Fibroblast of skin of right biceps (primary cell): ENCODE data around the gene RALGAPA2.

ENCODE experiments used
- DNase-seq: peaks from one replicate; pipeline ENCODE4 v3.0.0-alpha.2; 2013

Gene RALGAPA2

GRCh38 chr20:20683020-20683419 is 29.4 kb downstream of the RALGAPA2 start:
- no peak for DNase-seq

- DNase-seq, result no peak
These were observed 31.4 kb downstream of the RALGAPA2 start for GRCh38 chr20:20680991-20681508.

GRCh38 chr20:20679316-20679715 is 33.1 kb downstream of the RALGAPA2 start:
- no peak for DNase-seq

GRCh38 chr20:20677186-20677585 is 35.3 kb downstream of the RALGAPA2 start:
- DNase-seq, result peak; percentile 67

GRCh38 chr20:20668639-20669038 is 43.8 kb downstream of the RALGAPA2 start:
- DNase-seq, result no peak

- DNase-seq, result no peak
These were observed 46.1 kb downstream of the RALGAPA2 start for GRCh38 chr20:20666359-20666758.

- no peak for DNase-seq
These were observed 46.7 kb downstream of the RALGAPA2 start for GRCh38 chr20:20665606-20666332.

GRCh38 chr20:20664795-20665589 is 47.5 kb downstream of the RALGAPA2 start:
- peak; percentile 3 for DNase-seq

GRCh38 chr20:20663841-20664240 is 48.6 kb downstream of the RALGAPA2 start:
- DNase-seq, result no peak

GRCh38 chr20:20658871-20659431 is 53.5 kb downstream of the RALGAPA2 start:
- no peak for DNase-seq

- DNase-seq, result no peak
These were observed 54.3 kb downstream of the RALGAPA2 start for GRCh38 chr20:20658123-20658522.

- DNase-seq, result no peak
These were observed 55.4 kb downstream of the RALGAPA2 start for GRCh38 chr20:20657092-20657491.

GRCh38 chr20:20655883-20656282 is 56.6 kb downstream of the RALGAPA2 start:
- no peak for DNase-seq

- no peak for DNase-seq
These were observed 62.5 kb downstream of the RALGAPA2 start for GRCh38 chr20:20649945-20650344.

- DNase-seq, result no peak
These were observed 68.5 kb downstream of the RALGAPA2 start for GRCh38 chr20:20643927-20644326.

GRCh38 chr20:20641783-20642182 is 70.7 kb downstream of the RALGAPA2 start:
- no peak for DNase-seq

GRCh38 chr20:20638878-20639277 is 73.6 kb downstream of the RALGAPA2 start:
- DNase-seq, result no peak

GRCh38 chr20:20637998-20638725 is 74.3 kb downstream of the RALGAPA2 start:
- no peak for DNase-seq

GRCh38 chr20:20635006-20635405 is 77.4 kb downstream of the RALGAPA2 start:
- DNase-seq, result no peak

GRCh38 chr20:20632644-20633043 is 79.8 kb downstream of the RALGAPA2 start:
- DNase-seq, result no peak

- DNase-seq, result no peak
These were observed 81.9 kb downstream of the RALGAPA2 start for GRCh38 chr20:20630551-20630950.

GRCh38 chr20:20629556-20630188 is 82.8 kb downstream of the RALGAPA2 start:
- DNase-seq, result no peak

- no peak for DNase-seq
These were observed 84.1 kb downstream of the RALGAPA2 start for GRCh38 chr20:20628314-20628713.
